HG03103 (cell line): Measurements from ENCODE around the gene TLNRD1.
"Not testable (repeated sequence)": the region's sequence is repeated elsewhere in the genome, so short reads cannot be mapped to it uniquely, and the experiment has no call there.

ENCODE experiments used
- ATAC-seq: cut with Tn5 transposase; IDR thresholded peaks from one replicate; pipeline ENCODE4 v1.9.1; 2021; ENCODE audit warnings: low read depth; ENCODE audit not compliant: unreplicated experiment

The TLNRD1 gene

GRCh38 chr15:81000624-81001151, at the start of gene TLNRD1:
TLNRD1 (plus strand) TSS chr15:81000923; CDS start chr15:81002272, 1,349 bp downstream.
- ATAC-seq = peak; percentile 51

GRCh38 chr15:80951941-80952340, 48.8 kb upstream of the TLNRD1 start:
- no peak for ATAC-seq

DNA sequence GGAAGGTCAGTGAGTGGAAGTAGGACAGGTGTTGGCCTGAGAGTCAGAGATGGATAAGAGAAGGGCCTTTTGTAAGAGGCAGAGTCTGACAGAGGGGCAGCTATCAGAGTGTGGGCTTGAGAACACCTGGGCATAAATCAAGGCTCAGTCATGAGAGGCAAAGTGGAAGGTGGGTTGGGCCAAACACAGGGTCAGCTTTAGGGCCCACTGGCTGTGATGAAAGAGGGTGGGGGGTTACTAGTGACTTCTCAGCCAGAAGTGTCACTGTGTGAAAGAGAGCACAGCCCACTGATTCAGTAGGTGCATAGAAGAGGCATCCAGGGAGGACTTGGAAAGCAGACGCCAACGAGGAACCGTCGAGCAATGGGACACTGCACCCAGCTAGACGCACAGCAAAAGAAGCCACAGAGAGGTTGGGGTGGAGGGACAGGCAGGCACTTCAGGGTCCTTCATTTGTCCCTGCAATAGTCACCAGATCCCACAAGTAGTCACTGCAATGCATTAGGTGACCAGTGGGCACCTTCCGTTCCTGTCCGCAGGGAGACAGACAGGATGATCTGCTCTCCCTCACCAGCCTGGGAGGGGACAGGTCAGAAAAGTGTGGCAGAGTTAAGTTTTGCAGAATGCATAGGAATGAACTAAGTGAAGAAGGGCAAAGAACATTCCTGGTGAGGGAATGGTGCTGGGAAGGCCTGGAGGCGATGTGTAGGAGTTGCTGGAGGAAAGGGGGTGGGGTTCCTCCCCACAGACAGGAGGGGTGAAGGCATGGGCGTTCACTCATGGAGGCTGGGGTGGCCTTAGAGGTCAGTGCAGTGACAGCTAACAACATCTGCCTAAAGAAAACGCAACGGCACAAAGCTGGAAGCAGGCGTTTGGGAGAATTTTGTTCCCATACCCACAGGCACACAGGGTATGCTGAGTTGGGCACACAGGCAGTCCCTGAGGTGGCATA, 47.4 kb upstream of the TLNRD1 start:
- ATAC-seq = no peak

DNA sequence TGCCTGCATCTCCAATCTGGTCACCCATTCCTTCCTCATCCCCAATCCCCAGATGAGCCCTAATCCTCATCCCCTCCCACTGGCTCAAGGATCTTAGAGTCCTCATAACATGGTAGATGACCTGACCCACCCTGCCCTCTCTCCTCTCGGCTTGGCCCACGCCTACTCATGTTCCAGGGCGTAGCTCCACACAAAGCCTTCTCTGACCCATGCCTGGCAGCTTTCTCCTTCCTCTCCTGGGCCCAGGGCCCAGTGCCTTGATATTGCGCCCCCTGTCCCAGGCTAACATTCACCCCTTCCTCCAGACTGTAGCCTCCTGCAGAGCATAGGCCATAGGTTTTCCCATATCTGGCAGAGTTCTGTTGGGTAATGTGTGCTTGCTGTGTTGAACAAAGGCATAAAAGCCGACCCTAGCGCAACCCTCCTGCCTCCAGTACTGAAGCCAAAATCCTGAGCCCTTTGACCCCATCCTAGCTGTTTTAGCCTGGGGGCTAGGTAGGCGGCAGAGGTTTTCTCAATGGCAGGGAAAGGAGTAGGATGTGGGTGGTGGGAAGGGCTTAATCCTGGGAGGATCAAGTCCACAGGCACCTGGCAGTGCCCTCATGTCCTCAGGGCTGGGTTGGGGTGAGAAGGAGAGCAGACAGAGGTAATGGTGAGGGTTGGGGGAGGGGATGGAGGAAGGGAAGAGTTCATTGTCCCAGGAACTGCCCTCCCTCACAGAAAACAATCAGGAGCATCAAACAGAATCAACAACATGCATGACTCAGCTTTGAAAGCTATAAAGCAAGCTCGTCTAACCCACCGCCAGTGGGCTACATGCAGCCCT, 46.6 kb upstream of the TLNRD1 start:
- ATAC-seq = no peak

DNA sequence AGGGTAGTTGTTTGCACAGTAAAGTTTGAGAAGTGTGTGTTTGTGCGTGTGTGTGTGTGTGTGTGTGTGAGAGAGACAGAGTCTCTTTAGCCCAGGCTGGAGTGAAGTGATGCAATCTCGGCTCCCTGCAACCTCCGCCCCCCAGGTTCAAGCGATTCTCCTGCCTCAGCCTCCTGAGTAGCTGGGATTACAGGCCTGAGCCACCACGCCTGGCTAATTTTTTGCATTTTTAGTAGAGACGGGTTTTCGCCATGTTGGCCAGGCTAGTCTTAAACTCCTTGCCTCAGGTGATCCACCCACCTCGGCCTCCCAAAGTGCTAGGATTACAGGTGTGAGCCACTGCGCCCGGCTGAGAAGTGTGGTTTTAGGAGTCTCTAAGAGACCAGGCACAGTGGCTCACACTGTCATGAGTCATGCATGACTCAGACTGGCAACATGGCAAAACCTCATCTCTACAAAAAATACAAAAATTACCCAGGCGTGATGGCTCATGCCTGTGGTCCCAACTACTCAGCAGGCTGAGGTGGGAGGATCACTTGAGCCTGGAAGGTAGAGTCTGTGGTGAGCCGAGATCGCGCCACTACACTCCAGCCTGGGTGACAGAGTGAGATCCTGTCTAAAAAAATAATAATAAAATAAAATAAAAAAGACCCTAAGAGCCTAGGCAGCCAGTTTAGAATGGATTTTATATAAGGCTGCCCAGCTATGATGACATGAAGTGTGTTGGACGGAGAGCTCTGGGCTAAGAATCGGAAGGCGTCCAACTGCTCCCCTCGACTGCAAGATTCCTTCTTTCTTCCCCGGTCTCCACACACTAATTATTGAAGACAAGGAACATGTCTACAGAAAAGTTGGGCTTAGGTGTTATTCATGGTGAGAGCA, 44.9 kb upstream of the TLNRD1 start:
- ATAC-seq = not testable (repeated sequence)

DNA sequence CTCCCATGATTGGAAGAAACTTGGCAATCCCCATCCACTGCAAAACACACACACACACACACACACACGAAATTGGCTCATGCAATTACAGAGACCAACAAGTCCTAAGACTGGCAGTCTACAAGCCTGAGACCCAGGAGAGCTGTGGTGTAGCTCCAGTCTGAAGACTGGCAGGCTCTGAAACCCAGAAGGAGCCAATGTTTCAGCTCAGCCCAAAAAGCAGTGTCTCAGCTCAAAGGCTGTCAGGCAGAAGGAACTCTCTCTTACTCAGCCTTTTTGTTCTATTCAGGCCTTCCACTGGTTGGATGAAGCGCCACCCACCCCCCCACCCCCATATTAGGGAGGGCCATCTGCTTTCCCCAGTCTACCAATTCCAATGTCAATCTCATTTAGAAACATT, 43.2 kb upstream of the TLNRD1 start:
- no peak for ATAC-seq

- ATAC-seq = no peak
Observed at GRCh38 chr15:80957976-80958375, 42.7 kb upstream of the TLNRD1 start.

GRCh38 chr15:80958818-80959495, 41.8 kb upstream of the TLNRD1 start:
- ATAC-seq = no peak

DNA sequence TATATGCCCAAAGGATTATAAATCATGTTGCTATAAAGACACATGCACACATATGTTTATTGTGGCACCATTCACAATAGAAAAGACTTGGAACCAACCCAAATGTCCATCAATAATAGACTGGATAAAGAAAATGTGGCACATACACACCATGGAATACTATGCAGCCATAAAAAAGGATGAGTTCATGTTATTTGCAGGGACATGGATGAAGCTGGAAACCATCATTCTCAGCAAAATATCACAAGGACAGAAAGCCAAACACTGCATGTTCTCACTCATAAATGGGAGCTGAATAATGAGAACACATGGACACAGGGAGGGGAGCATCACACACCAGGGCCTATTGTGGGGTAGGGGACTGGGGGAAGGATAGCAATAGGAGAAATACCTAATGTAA, 35.3 kb upstream of the TLNRD1 start:
- not testable (repeated sequence) for ATAC-seq

DNA sequence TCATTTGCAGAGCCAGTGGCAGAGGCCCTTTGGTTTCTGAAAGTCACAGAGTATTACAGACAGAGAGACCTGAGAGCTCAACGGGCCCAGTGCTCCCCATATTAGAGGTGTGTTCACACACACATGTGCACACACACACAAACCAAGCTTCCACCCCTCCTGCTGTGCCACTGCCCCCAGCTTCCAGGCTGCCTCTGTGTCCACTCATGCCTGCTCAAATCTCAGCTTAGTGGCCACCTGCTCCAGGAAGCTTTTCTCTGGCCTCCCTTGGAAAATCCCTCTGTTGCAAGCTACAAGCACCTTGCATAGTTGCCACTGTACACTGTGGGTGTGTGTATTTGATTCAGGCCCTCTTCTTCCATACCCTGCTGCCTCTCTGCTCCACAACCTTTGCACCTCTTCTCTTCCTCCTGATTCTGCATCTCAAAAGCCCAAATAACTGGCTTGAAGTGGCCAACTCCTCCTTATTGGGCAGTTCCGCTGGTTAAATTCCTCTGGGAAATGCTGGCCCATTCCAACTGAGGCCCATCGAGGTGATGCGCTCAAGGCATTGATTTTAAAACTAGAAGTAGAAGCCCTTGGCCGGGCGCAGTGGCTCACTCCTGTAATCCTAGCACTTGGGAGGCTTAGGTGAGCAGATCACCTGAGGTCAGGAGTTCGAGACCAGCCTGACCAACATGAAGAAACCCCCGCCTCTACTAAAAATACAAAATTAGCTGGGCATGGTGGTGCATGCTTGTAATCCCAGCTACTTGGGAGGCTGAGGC, 34.1 kb upstream of the TLNRD1 start:
- no peak for ATAC-seq

DNA sequence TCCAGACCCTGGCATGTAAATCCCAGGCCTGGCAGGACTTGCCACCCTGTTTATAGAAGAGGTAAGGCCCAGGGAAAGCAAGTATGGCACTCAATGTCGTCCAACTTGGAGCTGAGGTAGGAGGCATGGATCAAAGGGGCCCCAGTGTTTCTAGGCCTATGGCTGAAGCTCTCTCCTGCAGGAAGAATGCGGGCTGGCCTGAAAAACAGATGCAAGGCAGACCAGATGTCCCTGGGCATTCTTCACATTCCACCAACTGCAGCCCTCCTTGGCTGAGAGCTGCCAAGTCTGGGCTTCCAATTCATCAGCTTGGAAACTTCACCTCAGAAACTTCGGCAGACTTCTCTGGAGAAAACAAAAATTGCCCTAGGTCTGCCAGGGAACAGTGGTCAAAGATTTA, 33.3 kb upstream of the TLNRD1 start:
- no peak for ATAC-seq

- ATAC-seq = no peak
Observed at GRCh38 chr15:80967991-80968510, 32.7 kb upstream of the TLNRD1 start.

- no peak for ATAC-seq
Observed at GRCh38 chr15:80969316-80969715, 31.4 kb upstream of the TLNRD1 start.

DNA sequence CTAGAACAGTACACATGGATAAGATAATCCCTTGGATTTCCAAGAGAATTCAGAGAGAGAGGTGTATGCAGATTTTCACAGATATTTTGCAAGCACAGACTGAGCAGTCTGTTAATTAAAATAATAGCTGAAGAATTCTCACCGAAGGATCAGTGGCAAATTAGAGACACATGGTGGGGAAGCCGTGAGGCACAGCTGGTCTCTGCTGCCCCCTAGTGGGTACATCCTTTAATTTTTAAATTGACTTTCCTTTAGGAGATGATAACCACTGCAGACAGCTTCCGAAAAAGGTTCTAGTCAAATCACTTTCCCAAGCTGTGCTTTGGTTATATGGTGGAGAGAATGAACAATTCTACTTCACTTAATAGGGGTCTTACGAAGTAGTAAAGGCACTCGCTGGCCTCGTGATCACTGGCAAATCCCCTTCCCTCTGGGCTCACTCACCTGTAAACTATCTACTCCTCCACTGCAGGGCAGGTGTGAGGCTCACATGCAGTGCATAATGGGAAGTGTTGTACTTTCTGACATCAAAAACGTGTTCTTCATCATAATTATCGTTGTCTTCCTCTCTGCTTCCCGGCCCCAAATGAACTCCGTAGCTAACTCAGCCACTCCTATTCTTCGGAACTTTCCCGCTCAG, 30.6 kb upstream of the TLNRD1 start:
- no peak for ATAC-seq

DNA sequence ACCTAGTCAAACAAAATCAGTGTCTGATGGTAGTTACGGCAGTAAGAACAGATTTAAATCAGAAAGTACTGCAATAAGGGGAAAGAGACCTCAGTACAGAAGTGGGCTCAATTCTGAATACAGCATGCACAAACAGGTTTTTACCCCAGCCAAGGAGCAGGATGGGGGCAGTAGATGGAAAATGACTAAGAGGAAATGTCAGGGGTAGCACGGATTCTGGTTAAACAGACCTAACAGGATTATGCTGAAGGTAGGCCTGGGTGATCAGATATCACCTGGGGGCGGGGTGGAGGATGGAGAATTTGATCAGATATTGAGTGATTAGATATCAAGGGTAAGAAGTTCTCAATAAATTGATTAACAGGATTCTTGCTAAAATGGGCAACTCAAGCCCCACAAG, 30.1 kb upstream of the TLNRD1 start:
- ATAC-seq = no peak

DNA sequence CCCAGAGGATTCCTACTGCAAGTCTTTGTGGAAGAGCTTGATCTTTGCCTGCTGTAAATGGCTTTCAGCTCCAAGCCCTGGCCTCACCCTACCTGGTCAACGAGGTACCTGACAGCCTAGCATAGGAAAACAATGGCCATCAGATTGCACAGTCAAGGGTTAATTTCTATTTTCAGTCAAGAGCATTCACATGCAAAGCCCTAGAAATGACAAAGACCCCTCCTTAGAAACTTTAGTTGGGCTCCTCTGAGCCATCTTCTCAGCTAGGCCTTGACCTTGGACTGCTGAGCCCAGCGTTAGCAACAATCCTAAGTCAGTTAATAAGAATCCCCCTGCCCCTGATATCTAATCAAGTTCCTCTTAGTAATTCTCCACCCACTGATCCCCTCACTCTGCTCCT, 29.6 kb upstream of the TLNRD1 start:
- no peak for ATAC-seq

- no peak for ATAC-seq
Observed at GRCh38 chr15:80972276-80972675, 28.4 kb upstream of the TLNRD1 start.

DNA sequence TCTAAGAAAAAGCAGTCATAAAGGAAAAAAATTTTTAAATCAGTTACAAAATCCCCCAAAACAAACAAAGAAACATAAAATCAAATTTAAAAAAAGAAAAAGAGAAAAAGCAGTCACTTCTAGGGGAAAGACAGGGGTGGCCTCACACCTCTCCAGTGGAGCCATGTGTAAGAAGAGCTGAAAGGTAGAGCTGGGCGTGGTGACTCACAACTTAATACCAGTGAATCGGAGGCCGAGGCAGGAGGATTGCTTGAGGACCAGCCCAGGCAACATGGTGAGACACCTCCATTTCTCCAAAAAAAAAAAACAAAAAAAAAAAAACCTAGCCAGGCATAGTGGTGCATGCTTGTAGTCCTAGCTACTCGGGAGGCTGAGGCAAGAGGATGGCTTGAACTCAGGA, 25.8 kb upstream of the TLNRD1 start:
- ATAC-seq = no peak
